Thyroid gland (tissue), 4 donors: Measurements from ENCODE around the gene MRPL3.

Experiments used
- CTCF ChIP-seq, 6 experiments: fragments of 200-600 bp in 3 of 6; fragments of 450-650 bp in 3 of 6; sonication (generic) in 3 of 6; IDR thresholded peaks; one replicate each; pipeline ENCODE4 v1.5.1; 2016 to 2019; ENCODE audit warnings: antibody characterized with exemption in 6 of 6, mild to moderate bottlenecking in 2 of 6, inconsistent platforms in 1 of 6, moderate library complexity in 1 of 6
- POLR2A ChIP-seq, 2 donors: fragments of 450-650 bp; IDR thresholded peaks; one replicate each; pipeline ENCODE4 v1.6.1; 2017; ENCODE audit warnings: antibody characterized with exemption in 2 of 2, mild to moderate bottlenecking in 2 of 2, moderate library complexity in 1 of 2

DNA sequence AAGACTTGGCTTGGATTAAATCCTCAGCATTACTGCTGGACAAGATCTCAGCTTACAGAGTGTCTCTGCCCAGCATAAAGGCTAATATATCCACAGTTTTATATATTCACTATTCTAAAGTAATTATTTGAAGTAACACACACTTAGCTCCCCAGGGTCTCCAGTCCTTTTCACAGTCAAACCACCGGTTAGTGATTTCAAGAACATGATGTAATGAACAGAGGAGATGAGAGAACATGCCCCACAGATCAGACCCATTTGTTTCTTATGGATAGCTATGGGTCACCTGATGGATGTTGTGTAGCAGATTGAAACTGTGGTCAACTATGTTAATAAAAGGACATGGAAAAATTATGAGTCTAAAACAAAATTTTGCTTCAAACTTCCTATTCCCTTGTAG, 44.8 kb upstream of the MRPL3 start:
- TF ChIP-seq CTCF (IDR thresholded peaks at IDR 0.05), result no peak
- TF ChIP-seq POLR2A (IDR thresholded peaks at IDR 0.05), result no peak
